ENCODE measurements around the gene MFN1. TPM values are rescaled to one million over a fixed set of nuclear protein-coding genes. Genes with fewer than 3 reads are reported as not detected.

The MFN1 gene
- total RNA-seq (2016; rRNA removed; fragmentation: Illumina TruSeq; extraction: Trizol) (37.5 and 58.4 TPM in 2 replicates), polyA plus RNA-seq (2011; rRNA removed) (19.0 and 25.2 TPM in 2 replicates), polyA minus RNA-seq (2011; rRNA and poly(A)+ RNA removed; ENCODE audit: low replicate concordance) (7.9 and 23.8 TPM in 2 replicates), Bru-seq, nascent RNA (percentile 74 among the genes with signal in this experiment), BruChase-seq, experiment 1, labeled RNA remaining after a 6-hour chase (percentile 81 among the genes with signal in this experiment), BruChase-seq, experiment 2, labeled RNA remaining after a 2-hour chase (percentile 84 among the genes with signal in this experiment)
- 4.3 and 5.0 TPM in 2 replicates for total RNA-seq (2016; cell fraction: cytosol; rRNA removed; fragmentation: Illumina TruSeq; extraction: Trizol; ENCODE audit: low read depth)
- 41.5 and 57.9 TPM in 2 replicates for total RNA-seq (2016; cell fraction: insoluble cytoplasmic fraction; rRNA removed; fragmentation: Illumina TruSeq; extraction: Trizol)
- 9.8 and 11.9 TPM in 2 replicates for total RNA-seq (2016; cell fraction: membrane; rRNA removed; fragmentation: Illumina TruSeq; extraction: Trizol)
- 48.5 and 51.2 TPM in 2 replicates for total RNA-seq (2016; cell fraction: nucleus; rRNA removed; fragmentation: Illumina TruSeq; extraction: Trizol)
- 5.9 and 9.5 TPM in 2 replicates for polyA plus RNA-seq (2011; cell fraction: cytosol; rRNA removed)
- 20.7 and 30.8 TPM in 2 replicates for polyA plus RNA-seq (2011; cell fraction: nucleus; rRNA removed)
- 16.0 and 20.6 TPM in 2 replicates for polyA plus RNA-seq (2012)
- polyA plus RNA-seq (2016; cell fraction: cytosol; fragmentation: Illumina TruSeq; extraction: Trizol; ENCODE audit: low read depth), result 0.75 and 1.2 TPM in 2 replicates
- 31.2 and 32.4 TPM in 2 replicates for polyA plus RNA-seq (2016; cell fraction: insoluble cytoplasmic fraction; fragmentation: Illumina TruSeq; extraction: Trizol; ENCODE audit: low read depth)
- polyA plus RNA-seq (2016; cell fraction: membrane; fragmentation: Illumina TruSeq; extraction: Trizol; ENCODE audit: low read depth), result 2.6 and 3.1 TPM in 2 replicates
- polyA plus RNA-seq (2016; cell fraction: nucleus; fragmentation: Illumina TruSeq; extraction: Trizol; ENCODE audit: insufficient read depth, low read depth), result 37.7 and 43.2 TPM in 2 replicates
- 12.0 and 14.7 TPM in 2 replicates for polyA minus RNA-seq (2011; cell fraction: cytosol; rRNA and poly(A)+ RNA removed)
- polyA minus RNA-seq (2011; cell fraction: nucleus; rRNA and poly(A)+ RNA removed), result 79.8 and 102 TPM in 2 replicates
- long read RNA-seq, experiment 1, full-length matches to known transcripts, result 4 of 12 reads
- long read RNA-seq, experiment 1, partial matches to known transcripts, result 5 of 12 reads
- long read RNA-seq, experiment 1, other reads (novel, unspliced or antisense), result 3 of 12 reads
- long read RNA-seq, experiment 2, full-length matches to known transcripts, result 3 of 29 reads
- long read RNA-seq, experiment 2, partial matches to known transcripts, result 16 of 29 reads
- long read RNA-seq, experiment 2, other reads (novel, unspliced or antisense), result 10 of 29 reads

DNA sequence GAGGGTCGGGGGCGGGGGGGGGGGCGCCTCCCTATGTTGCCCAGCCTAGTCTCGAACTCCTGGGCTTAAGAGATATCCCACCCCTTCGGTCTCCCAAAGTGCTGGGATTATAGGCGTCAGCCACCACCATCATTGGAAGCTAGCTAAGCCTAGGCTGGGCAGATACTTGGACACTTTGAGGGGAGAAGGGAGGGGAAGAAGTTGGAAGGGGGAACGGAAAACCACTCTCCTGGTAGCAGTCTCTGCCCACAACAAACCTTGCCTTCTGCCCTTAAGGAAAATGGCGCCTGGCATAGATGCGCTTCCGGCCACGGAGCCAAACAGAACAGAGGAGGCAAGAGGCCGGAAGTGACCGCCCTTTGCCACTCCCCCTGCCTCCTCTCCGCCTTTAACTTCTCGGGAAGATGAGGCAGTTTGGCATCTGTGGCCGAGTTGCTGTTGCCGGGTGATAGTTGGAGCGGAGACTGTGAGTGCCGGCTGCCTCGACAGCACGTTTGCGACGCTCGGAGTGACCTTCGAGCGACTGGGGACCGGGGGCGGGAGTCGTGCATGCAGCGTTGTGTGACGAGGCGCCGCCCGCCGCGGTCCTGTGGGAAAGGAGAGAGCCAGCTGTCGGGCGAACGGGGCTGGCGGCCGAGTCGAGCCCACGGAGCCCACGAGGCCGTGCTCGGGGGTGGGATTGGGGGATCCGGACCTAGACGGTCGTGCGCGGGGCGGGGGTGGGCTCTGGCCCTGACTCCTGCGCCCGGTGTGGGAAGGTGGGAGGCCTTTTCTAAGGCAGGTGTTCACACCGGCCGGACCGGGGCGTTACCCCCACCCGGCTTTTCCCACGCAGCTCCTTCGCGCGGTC is at the start of gene MFN1:
Gene MFN1 (plus strand): TSS at position 365 of the 850 bp plus-strand sequence. CDS start 1,143 bp downstream, outside the sequence.
- ChIA-PET POLR2A (interaction anchor here (1.4 to 1.6 kb wide), 3 partner anchors 17 to 215 kb away, joined by 3 to 6 read pairs (median 6); partner anchors contain the start of gene ACTL6A), CTCF (ENCODE audit: low intra/inter-chr PET ratio, low total read pairs) (no interaction called here)
- Histone ChIP-seq H3K79me2 (ENCODE audit: insufficient read depth, low read length) (peaks cover 15% of the 10 kb centered on the region), H3K4me2 (ENCODE audit: low read depth, low read length) (peak within 1 kb of the TSS; percentile 97), H3K27ac (ENCODE audit: extremely low read length, insufficient read depth, low read length) (peak within 1 kb of the TSS; percentile 83), H3K4me3 (replicated peaks in 1 of 3; ENCODE audit: insufficient read depth in 1 of 3, low read depth in 2 of 3, low read length in 3 of 3) (peak within 1 kb of the TSS; percentile 75 to 97 (median 92)), H3K36me3 (replicated peaks in 1 of 2; ENCODE audit: control insufficient read depth in 1 of 2, insufficient read depth in 2 of 2, low read length in 2 of 2) (peaks cover 1 to 7% of the 10 kb centered on the region in 2 experiments; a peak in 2 of 5 replicates), H2AFZ (ENCODE audit: low read length) (peak within 1 kb of the TSS; percentile 97), H3K9ac (ENCODE audit: insufficient read depth, low read depth, low read length) (peak within 1 kb of the TSS; percentile 80), H3K9me3 (ENCODE audit: low read length) (no peaks in the 10 kb centered on the region), H3K4me1 (ENCODE audit: insufficient read depth, low read length) (peaks cover 14% of the 10 kb centered on the region; the same call in 1 of the 2 replicates), H3K27me3 (ENCODE audit: control insufficient read depth in 1 of 2, insufficient read depth in 2 of 2, low read length in 2 of 2) (no peaks in the 10 kb centered on the region; a peak in 1 of 5 replicates), H4K20me1 (ENCODE audit: insufficient read depth, low read length) (no peaks in the 10 kb centered on the region)
- no TSS peak for BruUV-seq (replicated peaks)
- in situ Hi-C loops (cut with HindIII; ENCODE audit: extremely low pct_ligation_motif_present, low pct_unique_long_range_greater_than_20kb) (no loop called here), intact Hi-C loops (cut with micrococcal nuclease; ENCODE audit: unreplicated experiment) (loop anchor here (1.0 kb wide), 1 partner anchor 24 kb away; the partner anchor contains the start of gene ZNF639)
- DNase-seq (ENCODE audit: low spot score), result peak; percentile 93
- FAIRE-seq, result peak; percentile 94
- ATAC-seq, result peak; percentile 99
- WGBS (ENCODE audit: low lambda C conversion rate), result 1% methylated on average over 32 of the region's 63 CpGs
- TF ChIP-seq ZFP1 (CRISPR knock-in tag; IDR thresholded peaks at IDR 0.05) (no peak), HDAC1 (CRISPR knock-in tag; IDR thresholded peaks at IDR 0.05) (peak; percentile 46; the same call in 1 of the 2 replicates), KLF11 (CRISPR knock-in tag; IDR thresholded peaks at IDR 0.05) (peak; percentile 85; the same call in 1 of the 2 replicates), MEIS2 (CRISPR knock-in tag; IDR thresholded peaks at IDR 0.05) (0 out of 2 replicates have a peak, but pooled peaks have one; percentile 39), ZNF782 (CRISPR knock-in tag; IDR thresholded peaks at IDR 0.05; ENCODE audit: borderline replicate concordance) (no peak), ARNT2 (CRISPR knock-in tag; IDR thresholded peaks at IDR 0.05; ENCODE audit: low read depth) (no peak), DR1 (CRISPR knock-in tag; IDR thresholded peaks at IDR 0.05) (peak; percentile 77), KDM2A (CRISPR knock-in tag; IDR thresholded peaks at IDR 0.05; ENCODE audit: borderline replicate concordance, low read depth) (peak; percentile 89), ZFP41 (CRISPR knock-in tag; IDR thresholded peaks at IDR 0.05; ENCODE audit: borderline replicate concordance) (no peak)
- TF ChIP-seq, protein P1, sequence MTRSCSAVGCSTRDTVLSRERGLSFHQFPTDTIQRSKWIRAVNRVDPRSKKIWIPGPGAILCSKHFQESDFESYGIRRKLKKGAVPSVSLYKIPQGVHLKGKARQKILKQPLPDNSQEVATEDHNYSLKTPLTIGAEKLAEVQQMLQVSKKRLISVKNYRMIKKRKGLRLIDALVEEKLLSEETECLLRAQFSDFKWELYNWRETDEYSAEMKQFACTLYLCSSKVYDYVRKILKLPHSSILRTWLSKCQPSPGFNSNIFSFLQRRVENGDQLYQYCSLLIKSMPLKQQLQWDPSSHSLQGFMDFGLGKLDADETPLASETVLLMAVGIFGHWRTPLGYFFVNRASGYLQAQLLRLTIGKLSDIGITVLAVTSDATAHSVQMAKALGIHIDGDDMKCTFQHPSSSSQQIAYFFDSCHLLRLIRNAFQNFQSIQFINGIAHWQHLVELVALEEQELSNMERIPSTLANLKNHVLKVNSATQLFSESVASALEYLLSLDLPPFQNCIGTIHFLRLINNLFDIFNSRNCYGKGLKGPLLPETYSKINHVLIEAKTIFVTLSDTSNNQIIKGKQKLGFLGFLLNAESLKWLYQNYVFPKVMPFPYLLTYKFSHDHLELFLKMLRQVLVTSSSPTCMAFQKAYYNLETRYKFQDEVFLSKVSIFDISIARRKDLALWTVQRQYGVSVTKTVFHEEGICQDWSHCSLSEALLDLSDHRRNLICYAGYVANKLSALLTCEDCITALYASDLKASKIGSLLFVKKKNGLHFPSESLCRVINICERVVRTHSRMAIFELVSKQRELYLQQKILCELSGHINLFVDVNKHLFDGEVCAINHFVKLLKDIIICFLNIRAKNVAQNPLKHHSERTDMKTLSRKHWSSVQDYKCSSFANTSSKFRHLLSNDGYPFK (CRISPR knock-in tag; IDR thresholded peaks at IDR 0.05; ENCODE audit: borderline replicate concordance), result peak; percentile 84; the same call in 1 of the 2 replicates
- TF ChIP-seq, protein P2, sequence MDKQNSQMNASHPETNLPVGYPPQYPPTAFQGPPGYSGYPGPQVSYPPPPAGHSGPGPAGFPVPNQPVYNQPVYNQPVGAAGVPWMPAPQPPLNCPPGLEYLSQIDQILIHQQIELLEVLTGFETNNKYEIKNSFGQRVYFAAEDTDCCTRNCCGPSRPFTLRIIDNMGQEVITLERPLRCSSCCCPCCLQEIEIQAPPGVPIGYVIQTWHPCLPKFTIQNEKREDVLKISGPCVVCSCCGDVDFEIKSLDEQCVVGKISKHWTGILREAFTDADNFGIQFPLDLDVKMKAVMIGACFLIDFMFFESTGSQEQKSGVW (CRISPR knock-in tag; IDR thresholded peaks at IDR 0.05; ENCODE audit: borderline replicate concordance), result no peak
- TF ChIP-seq, protein P3, sequence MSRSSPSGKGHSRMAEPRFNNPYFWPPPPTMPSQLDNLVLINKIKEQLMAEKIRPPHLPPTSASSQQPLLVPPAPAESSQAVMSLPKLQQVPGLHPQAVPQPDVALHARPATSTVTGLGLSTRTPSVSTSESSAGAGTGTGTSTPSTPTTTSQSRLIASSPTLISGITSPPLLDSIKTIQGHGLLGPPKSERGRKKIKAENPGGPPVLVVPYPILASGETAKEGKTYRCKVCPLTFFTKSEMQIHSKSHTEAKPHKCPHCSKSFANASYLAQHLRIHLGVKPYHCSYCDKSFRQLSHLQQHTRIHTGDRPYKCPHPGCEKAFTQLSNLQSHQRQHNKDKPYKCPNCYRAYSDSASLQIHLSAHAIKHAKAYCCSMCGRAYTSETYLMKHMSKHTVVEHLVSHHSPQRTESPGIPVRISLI (CRISPR knock-in tag; IDR thresholded peaks at IDR 0.05; ENCODE audit: borderline replicate concordance), result no peak
